HG03439 (cell line): ENCODE measurements around the gene SNX32.
A peak's percentile ranks its signal among the peaks of the same experiment; 100 is the strongest.

Source experiments
- ATAC-seq: cut with Tn5 transposase; IDR thresholded peaks from one replicate; pipeline ENCODE4 v1.9.1; 2021; ENCODE audit warnings: mild to moderate bottlenecking, moderate library complexity; ENCODE audit not compliant: unreplicated experiment

Gene SNX32

DNA sequence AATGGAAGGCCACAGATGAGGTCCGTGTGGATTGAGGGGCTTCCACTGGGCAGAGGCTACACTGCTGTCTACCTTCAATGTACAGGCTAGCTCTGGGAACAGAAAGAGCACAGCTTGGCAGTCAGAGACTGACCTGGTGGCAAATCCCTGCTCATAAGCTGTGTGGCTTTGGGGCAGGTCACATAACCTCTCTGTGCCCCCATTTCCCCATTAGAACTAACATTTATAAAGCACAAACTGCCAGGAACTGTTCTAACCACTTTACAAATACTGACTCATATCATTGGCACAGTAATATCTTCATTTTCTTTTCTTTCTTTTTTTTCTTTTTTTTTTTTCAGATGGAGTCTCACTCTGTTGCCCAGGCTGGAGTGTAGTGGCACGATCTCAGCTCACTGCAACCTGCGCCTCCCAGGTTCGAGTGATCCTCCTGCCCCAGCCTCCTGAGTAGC, 63.3 kb downstream of the SNX32 start:
- no peak for ATAC-seq

DNA sequence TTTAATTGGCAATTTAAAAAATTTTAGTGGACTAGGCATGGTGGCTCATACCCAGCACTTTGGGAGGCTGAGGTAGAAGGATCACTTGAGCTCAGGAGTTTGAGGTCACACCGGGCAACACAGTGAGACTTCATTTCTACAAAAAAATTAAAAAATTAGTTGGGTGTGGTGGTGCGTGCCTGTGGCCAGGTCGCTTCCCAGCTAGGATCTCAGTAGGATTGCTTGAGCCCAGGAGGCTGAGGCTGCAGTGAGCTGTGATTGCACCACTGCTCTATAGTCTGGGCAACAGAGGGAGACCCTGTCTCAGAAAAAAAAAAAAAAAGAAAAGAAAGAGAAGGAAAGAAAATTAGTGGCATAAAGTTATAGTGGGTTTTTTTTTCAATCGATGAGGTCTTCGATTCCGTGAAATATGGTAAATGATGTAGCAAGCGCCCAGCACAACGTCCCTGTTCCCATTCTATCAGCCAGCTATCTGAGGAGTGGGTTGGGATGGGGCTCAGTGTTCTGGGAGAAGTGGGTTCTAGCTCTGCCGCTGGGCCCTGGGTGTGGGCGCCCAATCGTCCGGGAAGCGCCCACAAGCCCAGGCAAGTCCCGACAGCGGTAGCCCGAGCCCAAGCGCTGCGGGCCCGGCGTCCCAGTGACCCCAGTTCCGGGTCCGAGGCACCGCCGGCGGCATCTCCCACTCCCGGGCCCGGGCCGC, 65.0 kb downstream of the SNX32 start:
- ATAC-seq, result no peak

DNA sequence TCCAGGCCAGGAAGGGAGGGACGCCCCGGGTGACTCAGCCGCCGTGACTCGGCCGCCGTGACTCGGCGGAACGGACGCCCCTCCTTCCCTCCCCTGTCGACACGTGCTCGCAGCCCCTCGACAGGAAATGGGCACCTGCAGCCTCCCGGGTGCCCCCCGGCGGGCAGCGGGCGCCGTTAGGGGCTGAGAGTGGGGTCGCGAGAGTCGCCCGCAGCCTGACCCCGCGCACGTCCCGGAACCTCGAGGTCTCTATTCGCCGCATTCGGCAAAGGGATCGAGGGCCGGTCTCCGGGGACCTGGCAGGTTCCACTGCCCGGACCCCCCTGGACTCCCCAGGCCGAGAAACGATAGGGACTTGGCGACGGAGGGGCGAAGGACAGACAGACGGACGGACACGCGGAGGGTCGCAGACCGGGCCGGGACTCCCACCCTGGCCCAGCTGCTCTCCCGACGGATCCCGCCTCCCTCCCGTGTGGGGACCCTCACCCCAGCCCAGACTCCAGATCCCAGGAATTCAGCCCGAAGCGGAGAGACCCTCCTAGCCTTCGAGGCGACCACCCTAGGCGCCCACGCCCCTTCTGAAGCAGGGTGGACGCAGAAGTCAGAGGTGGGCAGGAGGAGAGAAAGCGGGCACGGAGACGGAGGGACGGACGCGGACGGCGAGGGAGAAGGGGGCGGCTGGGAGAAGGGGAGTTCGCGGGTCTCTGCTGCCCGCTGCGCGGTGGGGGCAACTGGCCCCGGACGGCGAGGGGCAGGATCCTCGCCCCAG, 65.8 kb downstream of the SNX32 start:
- ATAC-seq, result no peak

DNA sequence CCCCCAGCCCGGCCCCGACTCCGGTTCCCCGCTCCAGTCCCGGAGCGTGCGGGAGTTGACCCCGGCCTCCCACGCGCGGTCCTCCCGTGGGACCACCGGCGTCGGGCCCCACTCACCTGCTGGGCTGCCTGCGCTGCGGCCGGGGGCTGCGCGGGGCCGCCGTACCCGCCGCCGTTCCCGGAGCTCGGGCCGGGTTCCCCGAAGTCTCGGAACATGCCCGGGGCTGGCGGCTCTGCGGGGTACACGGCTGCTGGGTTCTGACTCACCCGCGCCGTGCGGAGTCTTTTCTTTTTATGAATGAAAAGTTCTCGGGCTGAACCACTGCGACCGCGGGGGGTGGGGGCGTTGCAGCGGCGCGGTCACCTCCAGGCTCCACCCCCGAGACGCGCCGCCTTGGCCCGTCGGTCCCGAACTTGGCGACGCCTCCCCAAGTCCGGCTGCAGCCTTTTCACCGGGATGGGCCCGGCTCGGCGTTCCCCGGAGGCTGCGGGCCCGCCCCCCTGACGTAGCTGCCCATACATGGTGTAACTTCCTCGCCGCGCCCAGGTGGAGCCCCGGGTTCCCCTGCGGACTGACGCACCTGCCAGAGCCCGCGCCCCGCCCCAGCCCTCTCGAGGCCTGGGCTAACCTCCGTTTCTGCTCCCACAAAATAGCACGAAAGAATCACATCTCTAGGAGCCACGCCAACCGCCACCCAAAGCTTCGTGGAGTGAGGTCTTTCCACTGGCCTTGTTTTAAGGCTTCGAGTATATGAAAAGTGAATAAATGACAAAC, 66.5 kb downstream of the SNX32 start, which contains the start of gene FOSL1:
Gene FOSL1 (minus strand): TSS at position 264 of the 774 bp plus-strand sequence. CDS start 49 bp downstream, at position 215.
- ATAC-seq, result peak; percentile 69

DNA sequence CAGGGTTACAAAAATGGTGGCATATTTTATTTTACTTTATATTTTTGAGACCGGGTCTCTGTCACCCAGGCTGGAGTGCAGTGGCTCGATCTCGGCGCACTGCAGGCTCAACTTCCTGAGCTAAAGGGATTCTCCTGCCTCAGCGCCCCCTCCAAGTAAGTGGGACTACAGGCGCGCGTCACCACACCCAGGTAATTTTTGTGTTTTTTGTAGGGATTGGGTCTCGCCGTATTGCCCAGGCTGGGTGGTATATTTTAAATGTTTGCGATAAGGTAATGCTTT, 67.1 kb downstream of the SNX32 start:
- ATAC-seq, result no peak

DNA sequence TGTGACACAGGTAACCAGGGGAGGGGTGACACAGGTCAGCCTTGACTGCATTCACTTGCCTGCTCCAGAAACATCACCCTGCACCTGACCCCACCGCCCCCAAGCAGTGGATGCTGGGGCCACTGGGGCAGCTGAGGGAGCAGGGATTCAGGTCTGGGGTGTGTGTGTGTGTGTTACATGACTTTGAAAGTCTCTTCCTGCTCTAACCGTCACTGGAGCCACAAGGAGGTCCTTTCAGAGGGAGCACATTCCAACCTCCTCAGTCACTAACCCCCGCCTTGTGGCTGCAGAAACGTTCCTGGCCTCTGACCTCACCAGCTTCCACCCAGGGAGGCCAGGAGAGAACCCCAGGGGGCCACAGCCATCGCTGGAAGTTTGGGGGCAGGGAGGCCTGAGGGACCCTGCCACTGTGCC, 69.3 kb downstream of the SNX32 start:
- ATAC-seq, result no peak
